Kidney glomerular epithelial cell (primary cell): ENCODE data around the gene RTL1.
A peak's percentile ranks its signal among the peaks of the same experiment; 100 is the strongest.

Experiments
- DNase-seq: peaks from one replicate; lab custom pipeline; 2025; lab: John Stamatoyannopoulos, UW

The RTL1 gene

DNA sequence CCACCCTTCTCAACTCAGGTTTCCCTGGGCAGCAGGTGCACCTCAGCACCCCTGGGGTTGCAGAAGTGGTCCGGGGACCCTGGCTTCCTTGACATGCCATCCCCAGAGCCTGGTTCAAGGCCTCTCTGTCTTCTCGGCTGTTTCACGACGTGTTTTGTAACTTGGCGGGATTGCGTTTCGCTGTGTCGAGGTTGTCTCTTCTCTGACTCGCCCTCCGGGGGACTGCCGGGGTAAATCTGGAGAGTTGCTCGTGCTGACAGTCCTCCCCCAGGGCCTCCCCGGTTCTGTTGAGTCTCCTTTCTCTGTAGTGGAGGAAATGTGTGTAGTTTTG lies 52.0 kb downstream of the RTL1 start:
- DNase-seq: no peak

DNA sequence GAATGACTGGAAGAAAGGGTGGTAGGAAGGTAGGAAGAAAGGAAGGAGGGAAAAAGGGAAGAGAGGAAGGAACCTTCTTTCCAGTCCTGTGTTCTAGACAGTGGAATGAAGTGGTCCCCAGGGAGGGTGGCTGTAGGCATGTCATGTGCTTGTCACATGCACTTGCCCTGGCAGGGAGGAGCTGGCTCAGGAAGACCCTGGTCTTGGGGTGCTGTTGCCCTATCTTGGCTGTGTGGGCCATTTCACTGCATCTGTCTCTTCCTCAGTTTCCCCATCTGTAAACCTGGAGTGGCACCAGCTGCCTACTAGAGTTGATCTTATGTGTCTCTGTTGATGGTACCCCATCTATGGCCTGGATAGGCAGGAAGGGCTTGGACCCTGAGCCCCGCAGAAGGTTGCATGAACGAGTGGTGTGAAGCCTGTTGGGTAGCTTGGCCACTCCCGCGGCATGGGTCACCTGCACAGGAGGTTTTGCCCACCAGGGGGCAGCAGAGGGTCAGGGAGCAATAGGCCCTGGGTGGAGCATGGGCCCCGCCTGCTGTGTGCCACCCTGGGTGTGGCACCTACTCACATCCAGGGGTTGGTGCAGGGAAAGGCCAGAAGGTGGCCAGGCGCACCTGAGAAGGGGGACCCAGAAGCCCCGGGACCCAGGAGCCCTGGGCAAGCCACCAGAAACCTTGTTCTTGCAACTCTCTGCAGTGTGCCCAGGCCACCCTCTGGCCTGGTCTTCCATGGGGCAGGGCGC lies 52.5 kb downstream of the RTL1 start:
- no peak for DNase-seq

DNA sequence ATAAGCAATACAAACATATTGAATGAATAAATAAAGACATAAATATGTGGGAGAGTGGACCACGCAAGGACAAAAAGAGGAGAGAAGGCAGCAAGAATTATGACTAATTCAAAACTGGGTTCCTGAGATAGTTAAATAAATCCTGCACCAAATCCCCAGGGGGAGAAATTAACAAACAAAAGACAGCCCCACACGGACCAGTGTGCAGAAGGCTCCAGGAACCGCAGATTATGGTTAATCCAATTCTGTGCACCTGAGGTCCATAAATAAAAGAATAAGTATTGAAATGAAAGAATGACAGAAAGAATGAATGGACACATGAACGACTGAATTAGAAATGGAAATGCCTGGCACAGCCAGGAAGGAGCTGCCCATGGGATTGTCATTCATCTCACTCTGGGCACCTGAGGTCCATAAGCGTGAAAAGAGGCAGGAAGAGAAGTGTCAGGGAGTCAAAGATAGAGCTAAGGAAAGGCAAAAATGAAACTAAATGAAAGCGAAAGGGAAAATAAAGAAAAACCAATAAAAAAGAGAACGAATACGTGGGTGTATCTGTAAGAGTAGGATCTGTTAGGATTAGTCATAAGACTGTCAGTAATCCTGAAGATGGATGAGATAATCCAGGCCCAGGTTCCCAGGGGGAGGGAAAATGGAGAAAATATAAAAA lies 54.3 kb downstream of the RTL1 start:
- peak; percentile 7 for DNase-seq

DNA sequence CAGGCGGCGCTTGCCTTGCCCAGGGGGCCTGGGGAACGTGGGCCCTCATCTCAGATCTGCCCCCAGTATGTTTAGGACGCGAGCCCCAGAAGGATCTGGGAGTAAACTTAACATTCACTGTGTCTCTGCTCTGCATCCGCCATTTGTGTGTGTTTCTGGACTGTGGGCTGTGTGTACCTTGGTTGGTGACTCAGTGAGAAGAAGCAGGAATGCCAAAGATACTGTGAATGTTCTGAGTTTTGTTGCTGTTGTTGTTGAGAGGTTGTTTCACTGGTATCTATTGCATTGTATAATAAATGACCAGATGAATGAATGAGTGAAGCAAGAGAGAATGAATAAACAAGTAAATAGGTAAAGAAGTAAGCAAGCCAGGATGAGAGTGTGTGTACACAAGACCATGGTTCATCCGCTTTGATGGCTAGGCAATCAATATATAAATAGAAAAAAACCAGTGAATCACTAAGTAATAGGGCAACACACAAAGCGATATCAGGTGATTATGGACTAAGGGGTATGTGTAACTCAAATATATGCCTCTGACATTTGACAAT lies 57.1 kb downstream of the RTL1 start:
- DNase-seq: no peak

DNA sequence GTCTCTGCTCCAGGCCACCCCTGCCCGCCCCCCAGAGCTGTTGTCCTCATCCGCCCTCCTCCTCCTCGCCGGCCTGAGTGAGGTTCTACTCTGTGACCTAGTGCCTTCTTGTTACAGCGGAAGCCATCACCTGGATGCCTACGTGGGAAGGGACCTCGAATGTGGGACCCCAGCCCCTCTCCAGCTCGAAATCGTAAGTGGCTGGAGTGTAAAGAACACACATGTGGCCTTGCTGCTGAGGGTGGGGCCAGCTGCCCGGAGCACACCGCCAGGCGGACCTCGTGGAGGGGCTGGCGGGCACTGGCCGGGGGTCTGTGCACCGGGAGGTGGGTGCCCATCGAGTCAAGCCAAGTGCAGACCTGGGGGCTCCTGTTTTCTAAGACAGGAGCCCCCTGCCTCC lies 58.2 kb downstream of the RTL1 start:
- DNase-seq: no peak

DNA sequence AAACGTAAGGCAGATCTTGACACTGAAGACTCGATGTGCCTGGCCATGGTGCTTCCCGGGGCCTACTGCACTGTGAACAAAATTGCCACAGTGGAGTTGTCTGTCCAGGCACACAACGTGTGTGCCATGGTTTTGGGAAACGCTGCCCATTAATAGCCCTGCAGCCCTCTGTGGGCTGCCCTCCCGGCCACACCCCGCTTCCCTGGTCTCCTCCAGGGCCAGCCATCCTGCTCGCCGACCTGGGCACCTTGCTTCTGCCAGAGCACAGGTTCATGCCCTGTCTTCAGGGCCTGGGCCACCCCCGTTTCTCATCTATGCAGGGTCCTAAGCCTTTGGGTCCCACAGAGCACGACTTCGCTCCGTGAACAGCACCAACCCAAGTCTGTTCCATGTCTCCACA lies 58.7 kb downstream of the RTL1 start:
- no peak for DNase-seq

DNA sequence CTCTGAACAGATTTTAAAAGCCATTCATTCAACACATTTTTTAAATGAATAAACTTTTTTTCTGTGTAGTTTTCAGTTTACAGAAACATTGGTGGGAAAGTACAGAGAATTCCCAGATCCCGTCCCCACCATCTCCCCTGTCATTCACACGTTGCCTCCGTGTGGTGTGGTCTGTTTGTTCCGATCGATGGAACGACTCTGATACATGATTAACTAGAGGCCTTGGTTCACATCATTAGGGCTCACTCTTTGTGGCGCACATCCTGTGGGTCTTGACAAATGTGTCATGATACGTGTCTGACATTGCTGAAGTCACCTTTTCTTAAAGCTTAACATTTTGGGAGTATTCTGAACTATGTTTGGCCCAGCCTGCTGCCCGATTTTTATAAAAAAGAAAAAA lies 59.1 kb downstream of the RTL1 start:
- DNase-seq: no peak

DNA sequence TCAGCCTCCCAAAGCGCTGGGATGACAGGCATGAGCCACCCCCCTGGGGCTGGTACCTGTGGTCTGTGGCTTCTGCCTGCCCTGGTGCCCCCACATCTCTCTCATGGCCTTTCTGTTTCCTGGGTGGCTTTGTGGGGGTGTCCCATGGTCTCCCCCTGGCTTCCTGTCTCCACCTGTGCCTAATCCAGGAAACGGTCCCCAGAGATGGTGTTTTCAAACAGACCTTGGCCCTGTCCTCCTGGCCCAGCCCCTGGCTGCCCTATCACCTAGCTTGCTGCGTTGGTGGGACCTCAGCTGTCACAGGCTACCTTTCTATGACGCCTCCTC lies 59.5 kb downstream of the RTL1 start:
- no peak for DNase-seq

DNA sequence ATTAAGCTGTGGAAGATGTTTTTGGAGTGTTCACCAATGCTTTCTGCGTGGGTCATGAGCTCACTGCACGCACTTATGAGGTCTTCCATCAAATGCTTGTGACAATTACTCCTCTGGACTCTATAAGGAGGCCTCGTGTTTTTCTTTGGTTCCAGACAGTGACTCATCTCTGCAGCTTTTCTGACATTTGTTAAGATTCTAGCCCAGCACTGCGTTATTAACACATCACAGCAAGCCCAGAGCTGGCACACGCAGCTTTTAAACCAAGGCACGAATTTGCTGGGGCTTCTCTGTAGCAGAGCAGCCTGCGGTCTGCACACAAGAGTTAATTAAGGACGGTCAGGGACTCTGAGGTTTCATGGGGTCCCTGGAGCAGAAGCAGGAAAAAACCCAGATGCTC lies 60.7 kb downstream of the RTL1 start:
- DNase-seq: peak; percentile 3

DNA sequence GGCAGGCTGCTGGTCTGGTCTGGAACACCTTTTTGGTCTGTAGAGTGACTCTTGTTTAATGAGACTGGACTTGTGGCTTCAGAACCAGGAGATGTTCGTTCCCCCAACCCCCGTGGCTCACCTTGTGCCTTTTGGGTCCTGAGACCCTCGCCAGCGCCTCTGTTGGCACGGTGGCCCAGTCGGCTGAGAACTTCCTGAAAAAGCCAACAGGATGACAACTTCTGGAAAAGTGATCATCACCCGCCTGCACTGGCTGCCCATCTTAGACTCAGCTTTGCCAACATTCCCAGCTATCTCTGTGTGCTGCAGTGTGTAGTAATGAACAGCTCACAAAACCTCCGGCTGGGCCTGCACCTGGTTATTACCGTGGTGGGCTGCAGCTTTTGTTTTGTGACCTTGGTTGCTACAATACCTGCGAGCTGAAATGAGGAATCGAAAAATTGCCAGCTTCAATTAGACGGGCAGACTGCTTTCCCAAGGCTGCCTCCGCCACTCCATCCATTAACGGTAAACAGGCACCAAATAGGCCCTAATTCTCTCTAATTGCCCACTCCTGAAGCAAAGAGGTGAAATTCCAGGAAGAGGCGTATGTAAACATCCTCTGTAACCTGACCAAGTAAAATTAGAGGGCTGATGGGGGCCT lies 61.6 kb downstream of the RTL1 start:
- no peak for DNase-seq

DNA sequence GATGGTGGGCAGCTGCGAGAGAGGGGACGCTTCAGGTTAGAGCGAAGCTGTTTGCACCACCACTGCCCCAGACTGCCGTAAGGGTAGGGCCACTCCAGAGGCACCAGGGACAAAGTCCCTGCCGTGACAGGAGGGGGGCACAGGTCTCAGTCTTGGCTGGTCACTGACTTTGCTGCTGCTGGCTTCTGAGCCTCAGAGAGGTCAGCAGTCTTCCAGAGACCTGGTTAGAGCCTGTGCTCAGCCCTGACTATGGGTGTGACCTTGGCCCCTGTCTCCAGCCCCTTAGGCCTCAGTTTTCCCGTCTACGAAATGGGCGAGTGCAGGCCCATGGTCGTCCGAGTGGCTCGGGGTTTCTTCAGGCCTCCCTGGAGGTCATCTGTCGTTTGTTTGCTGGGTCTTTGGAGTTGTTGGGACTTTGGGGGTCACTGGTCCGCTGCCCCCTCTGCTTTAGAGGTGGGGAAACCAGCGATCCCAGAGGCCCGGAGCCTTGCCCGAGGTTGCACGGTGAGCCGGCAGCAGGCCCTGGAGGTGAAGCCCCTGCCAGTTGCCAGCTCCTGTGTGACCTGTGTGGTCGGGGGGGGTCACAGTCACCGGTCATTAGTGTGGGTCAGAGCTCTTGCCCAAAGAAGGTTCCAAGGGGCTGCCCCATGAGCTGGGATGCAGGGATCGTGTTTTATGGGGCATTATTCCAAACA lies 62.3 kb downstream of the RTL1 start:
- DNase-seq: no peak

DNA sequence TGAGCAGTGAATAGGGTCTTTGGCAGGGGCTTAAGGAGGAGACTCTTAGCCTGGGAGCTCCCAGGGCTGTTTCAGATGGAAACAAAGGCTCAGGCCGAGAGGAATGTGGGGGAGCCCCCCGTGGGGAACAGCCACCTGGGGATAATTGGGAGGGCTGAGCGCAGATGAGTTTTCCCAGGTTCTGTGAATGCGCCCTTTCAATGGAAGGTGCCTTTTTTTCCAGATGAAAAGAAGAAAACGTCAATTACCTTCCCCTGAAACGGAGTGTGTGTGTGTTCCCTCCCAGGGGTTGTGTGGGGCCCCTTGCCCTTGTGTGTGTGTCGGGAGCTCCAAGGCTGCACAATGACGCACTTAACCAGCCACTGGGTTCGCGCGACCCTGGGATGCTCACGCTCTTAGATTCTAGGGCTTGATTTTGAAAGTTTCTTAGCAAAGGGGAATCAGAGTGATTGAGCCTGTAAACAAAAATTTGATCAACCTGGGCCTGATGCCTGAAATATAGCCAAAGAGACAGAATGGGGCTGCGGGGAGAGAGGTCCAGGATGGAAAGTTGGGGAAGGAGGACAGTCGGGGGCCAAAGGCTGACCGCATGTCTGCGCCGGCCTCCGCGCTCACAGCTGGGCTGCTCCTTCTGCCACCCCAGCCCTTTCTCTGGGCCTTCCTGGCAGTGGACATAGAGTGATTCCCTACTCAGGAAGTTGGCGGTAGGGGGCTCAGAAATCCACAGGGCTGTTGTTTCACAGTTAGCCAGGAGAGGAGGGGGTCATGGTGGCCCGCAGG lies 63.0 kb downstream of the RTL1 start:
- no peak for DNase-seq

DNA sequence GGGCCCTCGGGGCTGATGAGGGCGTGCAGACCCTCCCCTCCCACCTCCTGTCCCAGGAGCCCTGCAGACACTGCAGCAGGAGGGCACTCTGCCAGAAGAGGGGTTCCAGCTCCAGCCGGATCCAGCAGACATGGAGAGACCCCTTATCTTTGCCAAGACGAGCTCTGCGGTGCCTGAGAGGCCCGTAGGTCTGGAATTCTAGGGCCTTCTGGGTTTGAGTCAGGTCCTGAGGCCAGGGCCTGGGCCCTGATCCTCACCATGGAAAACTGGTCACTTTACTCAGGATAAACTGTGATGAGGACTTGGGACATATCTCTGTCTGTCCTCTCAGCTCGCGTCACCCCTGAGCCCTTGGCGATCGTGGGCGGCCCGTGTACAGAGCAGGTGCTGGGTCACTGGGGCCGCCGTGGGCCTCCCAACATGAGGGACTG lies 63.8 kb downstream of the RTL1 start:
- no peak for DNase-seq

DNA sequence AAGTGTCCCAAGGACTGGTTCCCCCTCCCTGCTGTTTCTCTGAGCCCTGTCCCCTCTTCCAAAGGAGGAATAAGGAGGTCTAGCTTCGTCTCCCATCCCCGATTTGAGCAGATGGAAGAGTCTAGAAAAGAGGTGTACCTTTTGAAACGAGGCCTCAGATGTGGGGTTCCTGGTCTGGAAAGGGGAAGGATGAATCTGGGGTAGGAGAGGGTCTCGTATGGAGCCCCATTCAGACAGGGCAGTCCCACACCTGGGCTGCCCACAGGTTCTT lies 64.3 kb downstream of the RTL1 start:
- DNase-seq: no peak

DNA sequence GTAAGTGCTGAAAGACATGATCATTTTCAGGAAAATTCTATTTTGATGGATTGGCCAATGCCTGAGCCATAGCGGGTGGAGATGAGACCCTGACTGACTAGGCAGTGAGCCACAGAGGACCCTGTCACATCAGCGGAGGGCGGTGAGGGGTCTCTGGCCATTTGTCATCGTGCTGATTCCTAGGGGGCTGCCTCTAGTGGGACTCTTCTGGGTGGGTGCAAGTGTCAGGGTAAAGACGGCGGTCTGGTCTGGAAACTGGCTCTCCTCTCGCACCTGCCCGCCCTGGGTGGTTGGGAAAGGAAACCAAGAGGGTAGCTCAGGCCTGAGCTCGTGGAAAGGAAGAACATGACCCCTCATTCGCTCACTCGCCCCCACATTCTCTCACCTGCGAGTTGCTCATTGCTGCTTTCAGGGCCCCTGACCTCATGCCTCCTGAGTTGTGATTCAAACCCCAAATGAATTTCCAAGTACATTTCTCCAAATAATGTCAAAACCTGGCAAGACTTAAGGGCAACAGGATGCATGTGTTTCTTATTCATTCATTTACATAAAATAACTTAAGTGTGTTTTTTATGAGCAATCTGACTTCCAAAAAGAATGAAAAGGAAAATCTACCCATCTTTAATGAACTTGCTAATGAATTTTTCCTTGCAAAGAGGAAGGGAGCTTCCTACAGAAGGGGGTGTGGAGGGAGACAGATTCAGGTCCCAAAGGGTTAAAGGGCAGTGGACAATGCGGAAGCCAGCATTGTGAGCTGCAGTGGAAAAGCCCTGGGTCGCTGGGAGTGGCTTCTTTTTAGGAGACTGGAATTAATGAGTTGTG lies 64.8 kb downstream of the RTL1 start:
- no peak for DNase-seq

DNA sequence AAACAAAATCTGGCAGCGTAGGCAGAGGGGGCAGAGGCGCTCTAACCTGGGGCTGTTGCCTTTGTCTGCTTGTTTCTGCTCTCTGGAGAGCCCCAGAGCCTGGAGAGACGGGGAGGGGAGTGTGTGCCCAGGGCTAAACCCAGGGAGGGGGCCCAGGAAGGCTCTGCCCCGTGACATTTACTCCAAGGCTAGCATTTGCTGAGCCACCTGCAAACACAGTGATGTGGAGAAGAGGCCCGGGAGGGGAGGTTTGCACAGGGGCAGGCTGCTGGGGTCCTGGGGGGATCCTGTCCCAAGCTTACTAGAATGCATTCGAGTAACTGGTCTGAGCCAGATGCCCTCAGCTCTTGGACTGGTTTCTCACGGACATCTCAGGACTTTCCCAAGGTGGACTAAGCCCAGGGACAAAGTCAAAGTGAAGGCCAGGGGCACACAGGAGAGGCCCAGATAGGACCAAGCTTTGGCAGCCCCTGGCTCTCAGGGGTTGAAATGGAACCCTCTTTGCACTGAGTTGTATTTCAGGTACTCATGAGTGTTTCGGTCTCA lies 65.6 kb downstream of the RTL1 start:
- no peak for DNase-seq

DNA sequence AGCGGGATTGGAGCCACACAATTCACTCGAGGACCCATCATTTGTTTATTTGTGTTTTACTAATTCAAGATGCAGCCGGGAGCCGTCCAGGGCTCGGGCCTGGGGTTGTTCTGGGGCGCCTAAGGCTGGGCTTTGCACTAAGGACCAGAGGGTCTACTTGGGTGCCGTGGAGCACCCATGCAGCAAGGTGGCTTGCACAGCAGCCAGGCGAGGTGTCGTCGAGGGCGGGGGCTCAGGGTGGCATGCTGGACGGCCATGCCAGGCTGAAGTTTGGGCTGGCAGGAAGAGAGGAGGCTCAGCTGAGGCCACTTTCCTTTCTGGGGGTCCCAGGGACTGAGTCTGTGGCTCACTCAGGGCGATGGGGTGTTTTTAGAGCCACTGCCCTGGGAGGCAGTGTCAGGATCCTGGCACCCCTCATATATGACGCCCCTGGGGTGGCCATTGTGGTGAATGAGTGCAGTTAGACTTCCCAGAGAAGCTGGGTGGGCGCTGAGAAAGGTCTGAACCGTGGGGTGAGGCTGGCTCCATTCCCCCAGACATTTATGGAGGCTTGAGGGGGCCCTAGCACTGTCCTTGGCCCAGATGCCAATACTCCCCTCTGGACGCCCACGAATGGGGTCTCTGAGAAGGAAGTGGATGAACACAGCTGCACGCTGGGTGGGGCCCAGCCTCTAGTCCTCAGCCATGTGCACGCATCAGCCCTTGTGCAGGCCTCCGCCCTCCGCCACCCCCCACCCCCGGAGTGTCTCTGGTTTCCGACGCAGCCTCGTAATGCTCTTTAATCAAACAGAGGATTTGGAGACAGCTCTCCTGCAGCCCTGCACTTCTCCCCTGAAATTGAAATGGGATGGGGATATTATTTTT lies 66.3 kb downstream of the RTL1 start:
- DNase-seq: no peak

DNA sequence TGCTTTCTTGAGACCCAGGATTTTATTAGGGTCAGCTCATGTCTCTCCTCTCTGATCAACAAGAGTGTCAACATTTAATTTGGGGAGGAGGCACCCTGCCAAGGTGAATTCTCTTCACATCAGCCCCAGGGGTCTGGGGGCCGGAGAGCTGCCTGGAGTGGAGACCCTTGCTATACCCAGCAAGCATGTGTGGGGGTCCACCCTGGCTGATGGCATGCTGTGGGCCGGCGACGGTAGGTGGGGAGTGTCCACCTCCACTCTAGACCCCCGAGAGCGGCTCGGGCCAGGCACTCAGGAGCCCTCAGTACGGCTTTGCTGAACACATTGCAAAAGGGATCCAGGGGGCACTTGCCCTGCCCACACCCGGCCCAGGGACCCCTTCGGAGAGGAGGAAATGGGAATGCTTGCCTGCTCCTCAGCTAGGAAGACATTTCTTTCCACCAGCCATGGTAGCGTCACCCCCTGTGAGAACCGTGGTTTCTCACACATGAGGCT lies 67.2 kb downstream of the RTL1 start:
- DNase-seq: no peak

DNA sequence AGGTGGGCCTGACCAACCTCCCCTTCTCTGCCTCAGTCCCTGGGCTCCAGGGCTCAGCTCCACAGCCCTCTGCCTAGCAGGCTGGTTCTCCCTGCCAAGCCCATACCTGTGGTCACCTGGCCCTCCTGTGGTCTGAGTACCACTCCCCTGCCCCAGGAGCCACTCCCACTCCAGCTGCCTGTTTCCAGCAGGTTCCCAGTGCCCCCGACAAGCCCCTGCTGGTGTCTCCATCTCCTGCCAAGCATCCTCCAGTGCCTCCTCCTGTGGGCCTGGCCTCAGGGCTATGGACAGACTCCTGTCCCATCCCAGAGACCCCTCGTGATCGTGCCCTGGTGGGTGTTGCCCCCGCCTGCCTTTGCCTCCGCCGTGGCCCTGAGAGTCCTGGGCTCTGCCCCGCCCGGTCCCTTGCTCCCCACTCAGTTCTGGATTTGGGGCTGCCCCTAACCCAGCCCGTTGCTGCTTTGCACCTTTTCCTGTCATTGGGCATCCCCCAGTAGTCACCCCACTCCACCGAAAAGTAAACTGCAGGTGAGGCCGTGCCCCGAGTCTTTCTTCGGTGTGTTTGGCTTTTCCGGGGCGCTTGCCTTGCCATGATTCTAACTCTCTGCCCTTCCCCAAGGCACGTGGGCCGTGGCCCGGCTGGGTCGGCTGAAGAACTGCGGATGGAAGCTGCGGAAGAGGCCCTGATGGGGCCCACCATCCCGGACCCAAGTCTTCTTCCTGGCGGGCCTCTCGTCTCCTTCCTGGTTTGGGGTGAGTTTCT lies 67.8 kb downstream of the RTL1 start:
- no peak for DNase-seq
